GM12865 (cell line): ENCODE measurements around the gene UBL3.

ENCODE experiments used
- DNase-seq: peaks from one replicate; pipeline ENCODE4 v3.0.0; 2010; ENCODE audit warnings: low read depth
- H3K4me3 ChIP-seq: 2 replicates; pipeline ENCODE4 v1.5.1; 2011; ENCODE audit warnings: mild to moderate bottlenecking, low read depth, low read length, control low read depth
- CTCF ChIP-seq: IDR thresholded peaks from 2 replicates; pipeline ENCODE4 v1.5.1; 2011; ENCODE audit warnings: low read length, control low read depth, low read depth, inconsistent platforms; ENCODE audit not compliant: insufficient read depth; ENCODE audit errors: missing control alignments

Gene UBL3

GRCh38 chr13:29817604-29818378 is 32.6 kb downstream of the UBL3 start:
- no peak for TF ChIP-seq CTCF
- DNase-seq, result peak; percentile 76
- peak overlapping the region; percentile 24; the same call in 1 of the 2 replicates for H3K4me3 ChIP-seq

GRCh38 chr13:29816715-29817114 is 33.7 kb downstream of the UBL3 start:
- H3K4me3 ChIP-seq, result no peak overlapping the region
- DNase-seq, result no peak
- no peak for TF ChIP-seq CTCF

- H3K4me3 ChIP-seq, result no peak overlapping the region
- no peak for TF ChIP-seq CTCF
- no peak for DNase-seq
Measured at GRCh38 chr13:29815336-29815735, 35.1 kb downstream of the UBL3 start.

- DNase-seq, result no peak
- TF ChIP-seq CTCF, result no peak
- no peak overlapping the region for H3K4me3 ChIP-seq
Measured at GRCh38 chr13:29810898-29811297, 39.5 kb downstream of the UBL3 start.

- peak; percentile 13 for DNase-seq
- H3K4me3 ChIP-seq, result no peak overlapping the region
- no peak for TF ChIP-seq CTCF
Measured at GRCh38 chr13:29810145-29810742, 40.2 kb downstream of the UBL3 start.

GRCh38 chr13:29808264-29808663 is 42.2 kb downstream of the UBL3 start:
- no peak for TF ChIP-seq CTCF
- no peak overlapping the region for H3K4me3 ChIP-seq
- no peak for DNase-seq
